WI38 (cell line): ENCODE measurements around the gene C9orf78.

Source experiments
- H3K4me3 ChIP-seq: 2 replicates; pipeline ENCODE4 v1.5.1; 2011; ENCODE audit warnings: low read depth, mild to moderate bottlenecking, control low read depth, low read length
- CTCF ChIP-seq: IDR thresholded peaks from 2 replicates; pipeline ENCODE4 v1.5.1; 2012; ENCODE audit warnings: low read depth, mild to moderate bottlenecking, control low read depth, low read length

C9orf78 gene

DNA sequence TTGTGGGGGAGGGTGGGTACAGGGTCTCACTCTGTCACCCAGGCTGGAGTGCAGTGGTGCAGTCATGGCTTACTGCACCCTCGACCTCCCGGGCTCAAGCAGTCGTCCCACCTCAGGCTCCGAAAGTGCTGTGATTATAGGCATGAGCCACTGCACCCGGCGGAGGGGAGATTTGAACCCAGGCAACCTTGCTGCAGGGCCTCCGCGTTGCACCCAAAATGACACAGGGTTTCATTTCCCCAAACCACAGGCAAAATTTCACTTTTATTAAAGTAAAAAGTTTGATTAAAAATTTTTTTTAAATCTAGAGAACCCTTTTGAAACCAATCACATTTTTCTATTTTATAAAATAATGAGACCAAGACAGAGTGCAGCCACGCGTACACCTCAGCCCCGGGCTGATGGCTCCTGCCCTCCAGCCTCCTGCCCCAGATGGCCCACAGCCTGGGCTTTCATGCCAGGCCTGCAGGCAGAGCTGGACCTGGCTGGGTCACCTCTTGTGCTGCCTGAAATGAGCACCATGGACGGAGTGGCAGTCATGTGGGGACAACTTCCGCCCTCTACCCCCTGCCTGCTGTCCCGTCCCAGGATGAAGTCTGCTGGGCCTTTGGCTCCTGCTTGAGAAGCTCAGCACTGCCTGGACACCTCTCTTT is 30.7 kb upstream of the C9orf78 start:
- TF ChIP-seq CTCF: no peak
- no peak overlapping the region for H3K4me3 ChIP-seq

- no peak overlapping the region for H3K4me3 ChIP-seq
- no peak for TF ChIP-seq CTCF
Measured at GRCh38 chr9:129864991-129865647, 30.0 kb upstream of the C9orf78 start.

- H3K4me3 ChIP-seq: no peak overlapping the region
- TF ChIP-seq CTCF: no peak
Measured at GRCh38 chr9:129863059-129863690, 28.1 kb upstream of the C9orf78 start.

- TF ChIP-seq CTCF: no peak
- no peak overlapping the region for H3K4me3 ChIP-seq
Measured at GRCh38 chr9:129861447-129861827, 26.4 kb upstream of the C9orf78 start.

DNA sequence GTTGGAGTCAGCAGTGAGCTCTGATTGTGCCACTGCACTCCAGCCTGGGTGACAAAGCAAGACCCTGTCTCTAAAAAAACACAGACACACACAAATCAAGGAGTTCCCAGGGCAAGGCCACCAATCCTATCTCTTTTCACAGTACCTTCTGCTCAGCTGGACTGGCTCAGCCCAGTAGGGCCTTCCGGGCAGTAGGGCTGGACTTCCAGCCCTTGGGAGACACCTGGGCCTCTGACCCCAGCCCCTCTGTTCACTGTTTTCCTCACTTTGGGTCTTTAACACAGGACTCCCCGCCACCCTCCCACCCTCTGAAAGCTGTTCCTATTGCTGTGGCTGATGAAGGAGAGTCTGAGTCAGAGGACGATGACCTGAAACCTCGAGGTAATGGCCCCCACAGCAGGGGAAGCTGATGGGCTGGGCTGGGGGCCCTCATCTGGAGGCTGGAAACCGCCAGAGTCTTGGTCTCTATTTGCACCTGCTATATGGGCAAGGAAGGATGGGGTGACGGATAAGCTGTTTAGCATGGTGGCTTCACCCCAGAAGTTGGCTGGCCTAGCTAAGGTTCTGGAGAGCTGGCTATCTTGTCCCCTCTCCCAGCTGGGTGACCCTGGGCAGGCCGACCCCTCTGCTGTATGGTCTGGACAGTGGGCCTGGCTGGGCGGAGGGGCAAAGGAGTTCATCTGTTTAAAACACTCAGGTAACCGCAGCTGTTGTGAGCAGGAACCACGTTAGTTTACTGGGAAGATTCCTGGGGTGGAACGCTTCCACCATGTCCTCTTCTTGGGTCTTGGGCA is 25.8 kb upstream of the C9orf78 start:
- no peak for TF ChIP-seq CTCF
- H3K4me3 ChIP-seq: no peak overlapping the region

DNA sequence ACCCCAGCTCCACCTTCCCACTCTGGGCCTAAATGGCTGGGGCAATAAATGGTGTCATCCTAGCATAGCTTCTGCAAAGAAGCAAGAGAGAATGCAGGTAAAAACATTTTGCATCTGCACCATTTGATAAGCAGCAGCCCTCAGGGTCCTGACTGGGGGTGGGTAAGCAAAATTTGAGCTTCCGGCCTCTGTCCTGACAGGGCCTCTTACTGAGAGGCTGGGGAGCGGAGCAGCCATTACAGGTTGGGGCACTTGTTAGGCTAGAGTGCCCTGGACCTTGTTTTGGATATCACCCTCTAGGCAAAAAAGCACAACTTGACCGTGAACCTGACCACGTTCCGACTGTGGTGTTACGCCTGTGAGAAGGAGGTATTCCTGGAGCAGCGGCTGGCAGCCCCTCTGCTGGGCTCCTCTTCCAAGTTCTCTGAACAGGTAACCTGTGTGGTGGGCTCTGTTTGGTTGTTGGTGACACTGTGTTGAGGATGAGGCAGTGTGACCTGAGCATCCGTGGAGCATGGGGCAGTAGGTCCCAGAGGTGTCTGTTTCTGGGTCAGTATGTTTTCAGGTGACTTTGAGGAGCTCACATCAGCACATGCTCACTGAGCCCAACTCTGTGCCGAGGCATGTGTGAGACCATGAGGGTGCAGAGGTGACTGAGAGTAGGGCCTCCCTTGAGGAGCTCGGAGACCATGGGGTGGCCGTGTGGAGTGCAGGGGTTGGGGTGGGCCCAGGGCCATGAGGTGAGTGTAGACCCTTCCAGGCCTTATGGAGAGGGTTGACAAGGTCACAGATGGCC is 23.3 kb upstream of the C9orf78 start:
- no peak overlapping the region for H3K4me3 ChIP-seq
- TF ChIP-seq CTCF: no peak
